ENCODE measurements around the gene RNF25.

DNA sequence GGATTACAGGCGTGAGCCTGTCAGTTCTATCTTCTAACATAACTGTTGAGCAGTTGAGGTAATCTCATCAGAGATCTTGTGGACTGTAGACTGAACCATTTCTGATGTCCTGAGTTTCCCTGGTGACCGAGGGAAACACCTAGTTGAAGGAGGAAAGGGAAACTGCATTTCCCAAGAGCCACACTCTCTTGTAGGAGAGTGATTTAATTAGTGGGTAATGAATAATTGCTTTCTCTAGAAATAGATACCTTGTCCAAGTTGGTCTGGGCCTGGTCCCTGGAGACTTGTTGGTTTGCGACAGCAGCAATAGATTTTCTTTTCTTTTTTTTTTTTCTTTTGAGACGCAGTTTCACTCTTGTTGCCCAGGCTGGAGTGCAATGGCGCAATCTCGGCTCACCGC lies 46.3 kb upstream of the RNF25 start:
- no peak for TF ChIP-seq POLR2A (IDR thresholded peaks at IDR 0.05)
- TF ChIP-seq, protein P1, sequence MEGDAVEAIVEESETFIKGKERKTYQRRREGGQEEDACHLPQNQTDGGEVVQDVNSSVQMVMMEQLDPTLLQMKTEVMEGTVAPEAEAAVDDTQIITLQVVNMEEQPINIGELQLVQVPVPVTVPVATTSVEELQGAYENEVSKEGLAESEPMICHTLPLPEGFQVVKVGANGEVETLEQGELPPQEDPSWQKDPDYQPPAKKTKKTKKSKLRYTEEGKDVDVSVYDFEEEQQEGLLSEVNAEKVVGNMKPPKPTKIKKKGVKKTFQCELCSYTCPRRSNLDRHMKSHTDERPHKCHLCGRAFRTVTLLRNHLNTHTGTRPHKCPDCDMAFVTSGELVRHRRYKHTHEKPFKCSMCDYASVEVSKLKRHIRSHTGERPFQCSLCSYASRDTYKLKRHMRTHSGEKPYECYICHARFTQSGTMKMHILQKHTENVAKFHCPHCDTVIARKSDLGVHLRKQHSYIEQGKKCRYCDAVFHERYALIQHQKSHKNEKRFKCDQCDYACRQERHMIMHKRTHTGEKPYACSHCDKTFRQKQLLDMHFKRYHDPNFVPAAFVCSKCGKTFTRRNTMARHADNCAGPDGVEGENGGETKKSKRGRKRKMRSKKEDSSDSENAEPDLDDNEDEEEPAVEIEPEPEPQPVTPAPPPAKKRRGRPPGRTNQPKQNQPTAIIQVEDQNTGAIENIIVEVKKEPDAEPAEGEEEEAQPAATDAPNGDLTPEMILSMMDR (IDR thresholded peaks at IDR 0.05): no peak
- TF ChIP-seq EP300 (IDR thresholded peaks at IDR 0.05): no peak
